Smooth muscle cell (in vitro differentiated cells): Measurements from ENCODE around the gene CTU1. TPM values are rescaled to one million over a fixed set of nuclear protein-coding genes. Genes with fewer than 3 reads are reported as not detected.

ENCODE experiments used
- DNase-seq: peaks from one replicate; lab custom pipeline; 2025; ENCODE audit not compliant: unreplicated experiment; lab: John Stamatoyannopoulos, UW
- H2AFZ ChIP-seq: fragments of 200-600 bp; sonication (generic); 2 replicates; pipeline ENCODE4 v1.6.0; 2016; ENCODE audit warnings: antibody characterized with exemption, low read depth, mild to moderate bottlenecking
- H3F3A ChIP-seq: fragments of 200-600 bp; sonication (generic); 2 replicates; pipeline ENCODE4 v1.6.0; 2017; ENCODE audit warnings: antibody characterized with exemption, low read depth
- H3K27ac ChIP-seq: fragments of 200-600 bp; sonication (generic); 2 replicates; pipeline ENCODE4 v1.5.1; 2016; ENCODE audit warnings: low read depth, mild to moderate bottlenecking
- H3K27me3 ChIP-seq: fragments of 200-600 bp; sonication (generic); 2 replicates; pipeline ENCODE4 v1.6.1; 2016; ENCODE audit warnings: low read depth, mild to moderate bottlenecking
- H3K36me3 ChIP-seq: fragments of 200-600 bp; sonication (generic); 2 replicates; pipeline ENCODE4 v1.5.1; 2016; ENCODE audit warnings: low read depth
- H3K4me1 ChIP-seq: fragments of 200-600 bp; sonication (generic); 2 replicates; pipeline ENCODE4 v1.5.1; 2016; ENCODE audit warnings: low read depth
- H3K4me2 ChIP-seq: fragments of 200-600 bp; sonication (generic); 2 replicates; pipeline ENCODE4 v1.6.0; 2016; ENCODE audit warnings: mild to moderate bottlenecking
- H3K4me3 ChIP-seq: fragments of 200-600 bp; sonication (generic); 2 replicates; pipeline ENCODE4 v1.5.1; 2016; ENCODE audit warnings: mild to moderate bottlenecking
- H3K79me2 ChIP-seq: fragments of 200-600 bp; sonication (generic); 2 replicates; pipeline ENCODE4 v1.6.0; 2016; ENCODE audit warnings: low read depth, mild to moderate bottlenecking
- H3K9ac ChIP-seq: fragments of 200-600 bp; sonication (generic); 2 replicates; pipeline ENCODE4 v1.6.0; 2016; ENCODE audit warnings: low read depth
- H3K9me3 ChIP-seq: fragments of 200-600 bp; sonication (generic); replicated peaks from 2 replicates; pipeline ENCODE4 v1.5.1; 2016; ENCODE audit warnings: low read depth
- H4K20me1 ChIP-seq: fragments of 200-600 bp; sonication (generic); 2 replicates; pipeline ENCODE4 v1.6.0; 2016; ENCODE audit warnings: low read depth
- WGBS: methylation state at CpG from one replicate; pipeline ENCODE4 v1.1.7; 2016; ENCODE audit warnings: low lambda C conversion rate; 5-methylcytosine and 5-hydroxymethylcytosine counted together
- polyA plus RNA-seq: library from polyadenylated mRNA; unstranded; fragments of >200 nt; fragmentation: Nextera tagmentation; extraction: Ambion mirVana; gene quantifications from 2 replicates; pipeline ENCODE4 v1.2.1, GENCODE V29; 2016
- total RNA-seq: library from RNA; depleted of rRNA; stranded (reverse); fragments of >200 nt; gene quantifications from 2 replicates; pipeline ENCODE4 v1.2.3, GENCODE V29; 2014
- TF ChIP-seq, protein P1 (sequence below): fragments of 200-600 bp; sonication (generic); IDR thresholded peaks from 2 replicates; pipeline ENCODE4 v1.5.1; 2017; ENCODE audit warnings: borderline replicate concordance, mild to moderate bottlenecking, antibody characterized with exemption; ENCODE audit not compliant: insufficient read depth, poor library complexity, severe bottlenecking

Gene CTU1
- total and polyA plus RNA-seq, 2 experiments from 2014 or later = 4.7 to 9.8 TPM

DNA sequence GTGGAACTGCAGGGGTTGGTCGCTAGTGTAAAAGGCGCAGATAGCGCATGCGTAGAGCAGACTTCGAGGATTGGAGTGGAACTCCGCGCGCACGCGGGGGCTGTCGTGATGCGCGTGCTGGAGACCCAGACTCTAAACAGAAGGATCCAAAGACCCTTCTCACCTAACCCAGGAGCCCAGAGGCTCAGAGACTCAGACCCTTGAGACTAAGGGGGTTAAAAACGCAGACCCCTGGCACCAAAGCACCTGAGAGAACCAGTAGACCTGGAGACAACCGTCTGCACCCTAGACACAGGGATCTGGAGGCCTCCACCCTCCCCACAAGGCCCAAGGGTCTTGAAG lies 567 bp upstream of the CTU1 start:
- H4K20me1 ChIP-seq = no peaks in the 10 kb centered on the region
- H3K9me3 ChIP-seq = no peaks in the 10 kb centered on the region
- peak overlapping the region; percentile 72 for H3K4me3 ChIP-seq
- 13% methylated on average over 13 of the region's 15 CpGs for WGBS
- H3K4me2 ChIP-seq = peak overlapping the region; percentile 83
- peaks cover under 1% of the 10 kb centered on the region for H3K27me3 ChIP-seq
- no peak overlapping the region for H3K27ac ChIP-seq
- H3K9ac ChIP-seq = peak overlapping the region; percentile 25
- peaks cover 5% of the 10 kb centered on the region for H3K4me1 ChIP-seq
- H3K36me3 ChIP-seq = no peaks in the 10 kb centered on the region
- peak overlapping the region; percentile 97 for H2AFZ ChIP-seq
- H3F3A ChIP-seq = no peaks in the 10 kb centered on the region
- no peak for DNase-seq
- peaks cover 12% of the 10 kb centered on the region for H3K79me2 ChIP-seq
- TF ChIP-seq, protein P1, sequence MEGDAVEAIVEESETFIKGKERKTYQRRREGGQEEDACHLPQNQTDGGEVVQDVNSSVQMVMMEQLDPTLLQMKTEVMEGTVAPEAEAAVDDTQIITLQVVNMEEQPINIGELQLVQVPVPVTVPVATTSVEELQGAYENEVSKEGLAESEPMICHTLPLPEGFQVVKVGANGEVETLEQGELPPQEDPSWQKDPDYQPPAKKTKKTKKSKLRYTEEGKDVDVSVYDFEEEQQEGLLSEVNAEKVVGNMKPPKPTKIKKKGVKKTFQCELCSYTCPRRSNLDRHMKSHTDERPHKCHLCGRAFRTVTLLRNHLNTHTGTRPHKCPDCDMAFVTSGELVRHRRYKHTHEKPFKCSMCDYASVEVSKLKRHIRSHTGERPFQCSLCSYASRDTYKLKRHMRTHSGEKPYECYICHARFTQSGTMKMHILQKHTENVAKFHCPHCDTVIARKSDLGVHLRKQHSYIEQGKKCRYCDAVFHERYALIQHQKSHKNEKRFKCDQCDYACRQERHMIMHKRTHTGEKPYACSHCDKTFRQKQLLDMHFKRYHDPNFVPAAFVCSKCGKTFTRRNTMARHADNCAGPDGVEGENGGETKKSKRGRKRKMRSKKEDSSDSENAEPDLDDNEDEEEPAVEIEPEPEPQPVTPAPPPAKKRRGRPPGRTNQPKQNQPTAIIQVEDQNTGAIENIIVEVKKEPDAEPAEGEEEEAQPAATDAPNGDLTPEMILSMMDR = no peak

GRCh38 chr19:51107406-51108065 lies 673 bp downstream of the CTU1 start:
- Histone ChIP-seq H3K9ac (peak overlapping the region; percentile 78), H3K4me3 (peak overlapping the region; percentile 72), H3K4me2 (peak overlapping the region; percentile 90), H4K20me1 (peaks cover 6% of the 10 kb centered on the region), H3K27ac (peak overlapping the region; percentile 60), H2AFZ (peak overlapping the region; percentile 56), H3K4me1 (peaks cover 5% of the 10 kb centered on the region), H3K36me3 (no peaks in the 10 kb centered on the region), H3K79me2 (peaks cover 12% of the 10 kb centered on the region), H3K27me3 (no peaks in the 10 kb centered on the region), H3K9me3 (no peaks in the 10 kb centered on the region), H3F3A (no peaks in the 10 kb centered on the region)
- TF ChIP-seq, protein P1 = no peak
- DNase-seq = no peak
- 25% methylated on average over 18 of the region's 18 CpGs for WGBS

DNA sequence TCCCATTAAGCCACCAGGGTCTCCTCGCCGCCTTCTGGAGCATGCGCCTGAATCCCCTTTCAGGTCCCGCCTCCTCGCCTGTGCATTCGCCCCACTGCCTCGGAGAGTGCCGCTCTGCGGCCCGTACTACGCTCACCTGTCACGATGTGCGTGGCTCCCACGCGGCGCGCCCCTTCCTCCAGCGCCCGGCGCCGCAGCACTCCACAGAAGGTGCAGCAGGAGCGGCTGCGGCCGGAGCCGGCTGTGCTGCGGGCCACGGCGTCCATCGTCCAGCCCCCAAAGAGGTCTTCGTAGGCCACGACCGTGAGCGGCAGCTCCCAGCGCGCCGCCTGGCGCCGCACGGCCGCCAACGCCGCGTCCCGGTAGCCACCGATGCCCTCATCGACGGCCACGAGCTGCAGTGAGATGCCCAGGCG lies 4.3 kb downstream of the CTU1 start:
- H3K27ac ChIP-seq = no peak overlapping the region
- H3F3A ChIP-seq = no peaks in the 10 kb centered on the region
- no peak overlapping the region for H2AFZ ChIP-seq
- H3K27me3 ChIP-seq = no peaks in the 10 kb centered on the region
- H3K4me1 ChIP-seq = peaks cover 5% of the 10 kb centered on the region
- no peak overlapping the region for H3K9ac ChIP-seq
- no peak for DNase-seq
- peaks cover 12% of the 10 kb centered on the region for H3K79me2 ChIP-seq
- TF ChIP-seq, protein P1 = no peak
- peaks cover 41% of the 10 kb centered on the region for H4K20me1 ChIP-seq
- no peak overlapping the region for H3K4me2 ChIP-seq
- H3K9me3 ChIP-seq = no peaks in the 10 kb centered on the region
- WGBS = over 99% methylated on average over 30 of the region's 49 CpGs
- no peaks in the 10 kb centered on the region for H3K36me3 ChIP-seq
- H3K4me3 ChIP-seq = no peak overlapping the region

- Histone ChIP-seq H3K79me2 (peaks cover 12% of the 10 kb centered on the region), H3K4me1 (peaks cover 5% of the 10 kb centered on the region), H3K9me3 (no peaks in the 10 kb centered on the region), H2AFZ (no peak overlapping the region), H3K36me3 (no peaks in the 10 kb centered on the region), H3K4me2 (no peak overlapping the region), H3K4me3 (no peak overlapping the region), H3F3A (no peaks in the 10 kb centered on the region), H3K27me3 (no peaks in the 10 kb centered on the region), H3K9ac (no peak overlapping the region), H3K27ac (no peak overlapping the region), H4K20me1 (peaks cover 42% of the 10 kb centered on the region)
- TF ChIP-seq, protein P1 = no peak
- no peak for DNase-seq
- 100% methylated on average over 7 of the region's 7 CpGs for WGBS
Measured at GRCh38 chr19:51102991-51103390, 5.2 kb downstream of the CTU1 start.
